ENCODE results near the gene KRTAP17-1. TPM values are rescaled to one million over a fixed set of nuclear protein-coding genes. Genes with fewer than 3 reads are reported as not detected.

The KRTAP17-1 gene
- polyA plus RNA-seq, 2 donors, result not detected

- Histone ChIP-seq H3K27ac (ENCODE audit: low read depth in 2 of 2, low read length in 1 of 2) (no peak overlapping the region), H3K27me3 (ENCODE audit: control insufficient read depth in 1 of 2, insufficient read depth in 2 of 2, low read length in 2 of 2) (no peaks in the 10 kb centered on the region), H3K36me3 (ENCODE audit: control insufficient read depth in 2 of 2, insufficient read depth in 2 of 2, low read length in 1 of 2) (no peaks in the 10 kb centered on the region), H3K4me3 (ENCODE audit: low read depth in 1 of 2, low read length in 2 of 2) (no peak overlapping the region), H3K9me3 (ENCODE audit: control insufficient read depth in 2 of 2, insufficient read depth in 1 of 2, low read depth in 1 of 2, low read length in 1 of 2) (no peaks in the 10 kb centered on the region), H3K4me1 (ENCODE audit: control insufficient read depth in 2 of 2, insufficient read depth in 2 of 2, low read length in 1 of 2) (peaks cover 8 to 22% of the 10 kb centered on the region in 2 donors)
- WGBS, 2 donors, result 98% methylated on average over 3 of the region's 3 CpGs
Observed at GRCh38 chr17:41333836-41334235, 18.3 kb upstream of the KRTAP17-1 start.

GRCh38 chr17:41333098-41333497, 17.6 kb upstream of the KRTAP17-1 start:
- Histone ChIP-seq H3K9me3 (ENCODE audit: control insufficient read depth in 2 of 2, insufficient read depth in 1 of 2, low read depth in 1 of 2, low read length in 1 of 2) (no peaks in the 10 kb centered on the region), H3K27ac (ENCODE audit: low read depth in 2 of 2, low read length in 1 of 2) (no peak overlapping the region), H3K4me3 (ENCODE audit: low read depth in 1 of 2, low read length in 2 of 2) (no peak overlapping the region), H3K4me1 (ENCODE audit: control insufficient read depth in 2 of 2, insufficient read depth in 2 of 2, low read length in 1 of 2) (peaks cover 8 to 22% of the 10 kb centered on the region in 2 donors), H3K36me3 (ENCODE audit: control insufficient read depth in 2 of 2, insufficient read depth in 2 of 2, low read length in 1 of 2) (no peaks in the 10 kb centered on the region), H3K27me3 (ENCODE audit: control insufficient read depth in 1 of 2, insufficient read depth in 2 of 2, low read length in 2 of 2) (no peaks in the 10 kb centered on the region)
- 94 to 95% methylated on average over 5 of the region's 5 CpGs for WGBS, 2 donors

GRCh38 chr17:41332239-41332638, 16.7 kb upstream of the KRTAP17-1 start:
- H3K4me1 ChIP-seq (ENCODE audit: control insufficient read depth in 2 of 2, insufficient read depth in 2 of 2, low read length in 1 of 2), result peaks cover 8 to 22% of the 10 kb centered on the region in 2 donors
- H3K4me3 ChIP-seq (ENCODE audit: low read depth in 1 of 2, low read length in 2 of 2), result no peak overlapping the region
- H3K36me3 ChIP-seq (ENCODE audit: control insufficient read depth in 2 of 2, insufficient read depth in 2 of 2, low read length in 1 of 2), result no peaks in the 10 kb centered on the region
- no peaks in the 10 kb centered on the region for H3K9me3 ChIP-seq (ENCODE audit: control insufficient read depth in 2 of 2, insufficient read depth in 1 of 2, low read depth in 1 of 2, low read length in 1 of 2)
- 80 to 88% methylated on average over 2 of the region's 2 CpGs for WGBS, 2 donors
- no peaks in the 10 kb centered on the region for H3K27me3 ChIP-seq (ENCODE audit: control insufficient read depth in 1 of 2, insufficient read depth in 2 of 2, low read length in 2 of 2)
- H3K27ac ChIP-seq (ENCODE audit: low read depth in 2 of 2, low read length in 1 of 2), result no peak overlapping the region

GRCh38 chr17:41331606-41332005, 16.1 kb upstream of the KRTAP17-1 start:
- 79 to 85% methylated on average over 7 of the region's 7 CpGs for WGBS, 2 donors
- Histone ChIP-seq H3K36me3 (ENCODE audit: control insufficient read depth in 2 of 2, insufficient read depth in 2 of 2, low read length in 1 of 2) (no peaks in the 10 kb centered on the region), H3K4me1 (ENCODE audit: control insufficient read depth in 2 of 2, insufficient read depth in 2 of 2, low read length in 1 of 2) (peaks cover 8 to 22% of the 10 kb centered on the region in 2 donors), H3K9me3 (ENCODE audit: control insufficient read depth in 2 of 2, insufficient read depth in 1 of 2, low read depth in 1 of 2, low read length in 1 of 2) (no peaks in the 10 kb centered on the region), H3K27me3 (ENCODE audit: control insufficient read depth in 1 of 2, insufficient read depth in 2 of 2, low read length in 2 of 2) (no peaks in the 10 kb centered on the region), H3K4me3 (ENCODE audit: low read depth in 1 of 2, low read length in 2 of 2) (no peak overlapping the region), H3K27ac (ENCODE audit: low read depth in 2 of 2, low read length in 1 of 2) (no peak overlapping the region)

- WGBS, 2 donors, result 63 to 66% methylated on average over 12 to 13 of the region's 13 CpGs
Observed at GRCh38 chr17:41329279-41329948, 13.9 kb upstream of the KRTAP17-1 start.

GRCh38 chr17:41328207-41328606, 12.7 kb upstream of the KRTAP17-1 start:
- Histone ChIP-seq H3K27me3 (ENCODE audit: control insufficient read depth in 1 of 2, insufficient read depth in 2 of 2, low read length in 2 of 2) (no peaks in the 10 kb centered on the region), H3K27ac (ENCODE audit: low read depth in 2 of 2, low read length in 1 of 2) (no peak overlapping the region), H3K4me1 (ENCODE audit: control insufficient read depth in 2 of 2, insufficient read depth in 2 of 2, low read length in 1 of 2) (peaks cover 2 to 8% of the 10 kb centered on the region in 2 donors), H3K9me3 (ENCODE audit: control insufficient read depth in 2 of 2, insufficient read depth in 1 of 2, low read depth in 1 of 2, low read length in 1 of 2) (no peaks in the 10 kb centered on the region), H3K4me3 (ENCODE audit: low read depth in 1 of 2, low read length in 2 of 2) (no peak overlapping the region), H3K36me3 (ENCODE audit: control insufficient read depth in 2 of 2, insufficient read depth in 2 of 2, low read length in 1 of 2) (no peaks in the 10 kb centered on the region)
- 85 to 91% methylated on average over 7 of the region's 7 CpGs for WGBS, 2 donors

More at GRCh38 chr17:41329279-41329948, 13.9 kb upstream of the KRTAP17-1 start:
- Histone ChIP-seq H3K9me3 (ENCODE audit: control insufficient read depth in 2 of 2, insufficient read depth in 1 of 2, low read depth in 1 of 2, low read length in 1 of 2) (no peaks in the 10 kb centered on the region), H3K4me1 (ENCODE audit: control insufficient read depth in 2 of 2, insufficient read depth in 2 of 2, low read length in 1 of 2) (peaks cover 2 to 8% of the 10 kb centered on the region in 2 donors), H3K4me3 (ENCODE audit: low read depth in 1 of 2, low read length in 2 of 2) (no peak overlapping the region), H3K27ac (ENCODE audit: low read depth in 2 of 2, low read length in 1 of 2) (no peak overlapping the region), H3K27me3 (ENCODE audit: control insufficient read depth in 1 of 2, insufficient read depth in 2 of 2, low read length in 2 of 2) (no peaks in the 10 kb centered on the region), H3K36me3 (ENCODE audit: control insufficient read depth in 2 of 2, insufficient read depth in 2 of 2, low read length in 1 of 2) (no peaks in the 10 kb centered on the region)

GRCh38 chr17:41327411-41328120, 12.1 kb upstream of the KRTAP17-1 start:
- peaks cover 2 to 8% of the 10 kb centered on the region in 2 donors for H3K4me1 ChIP-seq (ENCODE audit: control insufficient read depth in 2 of 2, insufficient read depth in 2 of 2, low read length in 1 of 2)
- H3K9me3 ChIP-seq (ENCODE audit: control insufficient read depth in 2 of 2, insufficient read depth in 1 of 2, low read depth in 1 of 2, low read length in 1 of 2), result no peaks in the 10 kb centered on the region
- no peaks in the 10 kb centered on the region for H3K36me3 ChIP-seq (ENCODE audit: control insufficient read depth in 2 of 2, insufficient read depth in 2 of 2, low read length in 1 of 2)
- no peak overlapping the region for H3K4me3 ChIP-seq (ENCODE audit: low read depth in 1 of 2, low read length in 2 of 2)
- H3K27me3 ChIP-seq (ENCODE audit: control insufficient read depth in 1 of 2, insufficient read depth in 2 of 2, low read length in 2 of 2), result no peaks in the 10 kb centered on the region
- H3K27ac ChIP-seq (ENCODE audit: low read depth in 2 of 2, low read length in 1 of 2), result no peak overlapping the region
- WGBS, 2 donors, result 80 to 83% methylated on average over 8 of the region's 8 CpGs

GRCh38 chr17:41326173-41327145, 10.9 kb upstream of the KRTAP17-1 start:
- H3K4me3 ChIP-seq (ENCODE audit: low read depth in 1 of 2, low read length in 2 of 2), result no peak overlapping the region
- 73 to 84% methylated on average over 18 of the region's 18 CpGs for WGBS, 2 donors
- peaks cover 2 to 8% of the 10 kb centered on the region in 2 donors for H3K4me1 ChIP-seq (ENCODE audit: control insufficient read depth in 2 of 2, insufficient read depth in 2 of 2, low read length in 1 of 2)
- H3K36me3 ChIP-seq (ENCODE audit: control insufficient read depth in 2 of 2, insufficient read depth in 2 of 2, low read length in 1 of 2), result no peaks in the 10 kb centered on the region
- no peak overlapping the region for H3K27ac ChIP-seq (ENCODE audit: low read depth in 2 of 2, low read length in 1 of 2)
- no peaks in the 10 kb centered on the region for H3K27me3 ChIP-seq (ENCODE audit: control insufficient read depth in 1 of 2, insufficient read depth in 2 of 2, low read length in 2 of 2)
- H3K9me3 ChIP-seq (ENCODE audit: control insufficient read depth in 2 of 2, insufficient read depth in 1 of 2, low read depth in 1 of 2, low read length in 1 of 2), result no peaks in the 10 kb centered on the region

- H3K9me3 ChIP-seq (ENCODE audit: control insufficient read depth in 2 of 2, insufficient read depth in 1 of 2, low read depth in 1 of 2, low read length in 1 of 2), result no peaks in the 10 kb centered on the region
- 82 to 89% methylated on average over 6 of the region's 6 CpGs for WGBS, 2 donors
Observed at GRCh38 chr17:41325611-41326010, 10.1 kb upstream of the KRTAP17-1 start.

More at GRCh38 chr17:41325611-41326010, 10.1 kb upstream of the KRTAP17-1 start:
- Histone ChIP-seq H3K4me3 (ENCODE audit: low read depth in 1 of 2, low read length in 2 of 2) (no peak overlapping the region), H3K27me3 (ENCODE audit: control insufficient read depth in 1 of 2, insufficient read depth in 2 of 2, low read length in 2 of 2) (no peaks in the 10 kb centered on the region), H3K27ac (ENCODE audit: low read depth in 2 of 2, low read length in 1 of 2) (no peak overlapping the region), H3K4me1 (ENCODE audit: control insufficient read depth in 2 of 2, insufficient read depth in 2 of 2, low read length in 1 of 2) (peaks cover 2 to 8% of the 10 kb centered on the region in 2 donors), H3K36me3 (ENCODE audit: control insufficient read depth in 2 of 2, insufficient read depth in 2 of 2, low read length in 1 of 2) (no peaks in the 10 kb centered on the region)
